GM03348 (cell line): ENCODE results near the gene IFI30.

Experiments
- DNase-seq: peaks from one replicate; pipeline ENCODE4 v3.0.0; 2012; ENCODE audit warnings: low spot score

Gene IFI30

DNA sequence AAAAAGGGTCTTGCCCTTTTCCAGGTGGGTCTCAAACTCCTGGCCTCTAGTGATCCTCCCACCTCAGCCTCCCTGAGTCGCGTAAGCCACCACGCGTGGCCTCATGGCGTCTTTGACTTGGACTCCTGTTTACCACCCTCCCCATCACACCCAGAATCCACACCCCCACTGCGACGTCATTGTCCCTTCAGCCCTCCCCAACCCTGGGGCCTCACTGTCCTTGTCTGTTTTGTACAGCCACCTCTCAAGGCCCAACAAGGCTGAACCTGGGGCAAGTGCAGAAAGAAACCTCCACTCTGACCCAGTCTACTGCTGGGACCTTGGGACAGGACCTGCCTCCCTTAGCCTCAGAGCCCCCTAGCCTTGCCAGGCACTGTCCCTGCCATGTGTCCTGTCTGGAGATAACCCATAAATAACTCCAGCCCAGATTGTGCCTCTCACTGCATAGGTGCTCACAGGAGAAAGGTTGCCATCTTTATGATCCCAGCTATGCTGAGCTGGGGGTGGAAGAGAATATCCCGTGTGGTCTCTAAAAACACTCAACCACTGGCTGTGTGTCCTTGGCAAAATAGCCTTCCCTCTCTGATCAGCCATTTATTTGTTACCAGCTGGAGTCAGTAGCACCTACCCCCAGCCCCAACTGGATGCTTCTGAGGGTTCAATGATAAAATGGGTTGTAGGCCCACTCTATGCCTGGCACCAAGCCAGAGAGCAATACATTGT is 1.8 kb upstream of the IFI30 start:
- peak; percentile 5 for DNase-seq

- no peak for DNase-seq
These were observed 1.1 kb upstream of the IFI30 start for GRCh38 chr19:18172331-18173053.

GRCh38 chr19:18173054-18173571 is 500 bp upstream of the IFI30 start:
- no peak for DNase-seq

DNA sequence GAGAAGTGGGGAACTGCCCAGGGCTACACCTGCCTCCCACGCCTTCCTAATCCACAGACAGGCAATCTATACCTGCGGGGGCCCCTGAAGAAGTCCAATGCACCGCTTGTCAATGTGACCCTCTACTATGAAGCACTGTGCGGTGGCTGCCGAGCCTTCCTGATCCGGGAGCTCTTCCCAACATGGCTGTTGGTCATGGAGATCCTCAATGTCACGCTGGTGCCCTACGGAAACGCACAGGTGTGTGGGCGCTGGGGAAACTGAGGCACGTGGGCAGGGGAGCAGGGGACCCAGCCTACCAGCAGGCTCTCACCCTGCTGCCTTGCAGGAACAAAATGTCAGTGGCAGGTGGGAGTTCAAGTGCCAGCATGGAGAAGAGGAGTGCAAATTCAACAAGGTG is 1.4 kb downstream of the IFI30 start:
- DNase-seq: no peak

DNA sequence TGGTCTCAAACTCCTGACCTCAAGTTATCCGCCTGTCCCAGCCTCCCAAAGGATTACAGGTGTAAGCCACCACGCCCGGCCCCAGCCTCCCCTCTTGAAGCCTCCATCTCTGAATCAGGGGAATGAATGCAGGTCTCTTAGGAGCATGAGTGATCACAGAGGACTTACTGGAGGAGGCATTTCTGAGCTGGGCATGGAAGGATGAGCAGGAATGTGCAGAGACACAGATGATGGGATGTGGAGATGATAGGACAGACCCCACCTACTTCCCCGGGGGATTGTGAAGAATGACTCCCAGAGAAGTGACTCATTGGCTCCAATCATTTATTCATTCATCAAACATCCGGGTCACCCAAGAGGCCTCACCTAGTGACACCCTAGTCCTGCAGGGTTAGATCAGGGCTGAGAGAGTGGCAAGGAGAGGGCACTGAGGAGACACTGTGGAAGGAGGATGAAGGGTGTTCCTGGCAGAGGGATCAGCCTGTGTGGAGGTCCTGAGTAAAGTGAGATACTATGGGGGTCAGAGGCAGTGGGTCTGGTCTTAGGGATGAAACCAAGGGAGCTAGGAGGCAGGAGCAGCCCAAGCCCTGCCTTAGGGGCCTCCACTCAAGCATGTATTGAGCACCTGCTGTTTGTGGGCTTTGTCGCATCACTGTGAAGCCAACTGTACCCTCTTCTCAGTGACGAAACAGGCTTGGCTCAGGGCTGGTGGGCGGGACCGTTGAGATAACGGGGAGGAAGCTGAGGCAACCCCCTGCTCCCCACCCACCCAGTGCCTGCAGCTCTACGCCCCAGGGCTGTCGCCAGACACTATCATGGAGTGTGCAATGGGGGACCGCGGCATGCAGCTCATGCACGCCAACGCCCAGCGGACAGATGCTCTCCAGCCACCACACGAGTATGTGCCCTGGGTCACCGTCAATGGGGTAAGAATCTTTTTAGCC is 3.0 kb downstream of the IFI30 start:
- no peak for DNase-seq

DNA sequence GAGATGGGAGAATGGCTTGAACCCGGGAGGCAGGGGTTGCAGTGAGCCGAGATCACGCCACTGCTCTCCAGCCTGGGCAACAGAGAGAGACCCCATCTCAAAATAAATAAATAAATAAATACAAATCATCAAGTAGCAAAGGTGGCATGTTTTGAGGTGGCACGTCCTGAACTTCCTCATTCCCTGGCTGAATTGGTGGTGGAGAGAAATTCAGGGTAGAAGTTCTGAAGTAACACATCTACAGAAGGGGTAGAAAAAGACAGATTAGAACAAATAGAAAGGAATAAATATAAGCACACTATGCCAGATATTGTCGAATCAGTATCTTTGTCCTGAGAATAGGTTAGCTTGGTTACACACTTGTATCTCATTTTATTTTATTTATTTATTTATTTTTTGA is 6.3 kb downstream of the IFI30 start:
- DNase-seq: no peak

DNA sequence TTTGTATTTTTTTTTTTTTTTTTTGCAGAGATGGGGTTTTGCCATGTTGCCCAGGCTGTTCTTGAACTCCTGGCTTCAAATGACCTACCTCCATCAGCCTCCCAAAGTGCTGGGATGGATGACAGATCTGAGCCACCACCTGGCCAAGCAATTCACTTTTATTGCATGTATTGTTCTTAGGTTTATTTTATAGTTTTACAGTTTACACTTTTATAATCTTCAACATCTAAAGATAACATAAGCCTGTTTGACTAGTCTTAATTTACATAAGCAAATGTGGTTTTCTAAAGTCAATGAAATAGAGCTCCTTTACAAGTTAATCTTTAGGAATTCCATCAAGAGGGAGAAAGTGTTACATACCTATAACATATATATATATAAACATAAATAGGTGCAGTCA is 9.9 kb downstream of the IFI30 start:
- DNase-seq: no peak

- no peak for DNase-seq
These were observed 11.9 kb downstream of the IFI30 start for GRCh38 chr19:18185538-18185937.

DNA sequence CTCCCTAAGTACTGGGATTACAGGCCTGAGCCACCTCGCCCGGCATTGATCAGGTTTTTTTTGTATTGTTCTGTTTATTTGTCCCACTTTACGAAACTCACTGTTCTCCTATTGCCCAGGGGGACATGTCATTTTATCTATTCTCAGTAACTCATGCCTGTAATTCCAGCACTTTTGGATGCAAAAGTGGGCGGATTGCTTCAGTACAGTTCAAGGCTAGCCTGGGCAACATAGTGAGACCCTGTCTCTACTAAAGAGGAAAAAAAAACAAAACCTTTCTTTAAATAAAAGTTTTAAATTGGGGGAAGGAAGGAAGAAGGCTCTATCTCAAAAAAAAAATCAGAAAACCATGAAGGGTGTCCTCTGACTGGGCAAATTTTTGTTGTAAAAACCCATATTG is 16.7 kb downstream of the IFI30 start:
- no peak for DNase-seq

DNA sequence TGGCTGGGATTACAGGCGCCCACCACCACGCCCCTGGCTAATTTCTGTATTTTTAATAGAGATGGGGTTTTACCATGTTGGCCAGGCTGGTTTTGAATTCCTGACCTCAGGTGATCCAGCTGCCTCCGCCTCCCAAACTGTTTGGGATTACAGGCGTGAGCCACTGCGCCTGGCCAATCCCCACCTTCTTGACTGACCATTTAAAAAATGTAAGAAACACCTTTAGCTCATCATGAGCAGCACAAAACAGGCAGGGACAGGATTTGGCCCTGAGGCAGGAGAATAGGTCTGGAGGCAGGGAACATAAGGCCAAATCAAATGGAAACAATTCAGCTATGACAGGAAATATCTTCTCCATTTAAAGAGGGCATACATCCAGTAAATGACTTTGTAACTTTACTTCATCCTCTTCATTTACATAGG is 18.0 kb downstream of the IFI30 start:
- no peak for DNase-seq

DNA sequence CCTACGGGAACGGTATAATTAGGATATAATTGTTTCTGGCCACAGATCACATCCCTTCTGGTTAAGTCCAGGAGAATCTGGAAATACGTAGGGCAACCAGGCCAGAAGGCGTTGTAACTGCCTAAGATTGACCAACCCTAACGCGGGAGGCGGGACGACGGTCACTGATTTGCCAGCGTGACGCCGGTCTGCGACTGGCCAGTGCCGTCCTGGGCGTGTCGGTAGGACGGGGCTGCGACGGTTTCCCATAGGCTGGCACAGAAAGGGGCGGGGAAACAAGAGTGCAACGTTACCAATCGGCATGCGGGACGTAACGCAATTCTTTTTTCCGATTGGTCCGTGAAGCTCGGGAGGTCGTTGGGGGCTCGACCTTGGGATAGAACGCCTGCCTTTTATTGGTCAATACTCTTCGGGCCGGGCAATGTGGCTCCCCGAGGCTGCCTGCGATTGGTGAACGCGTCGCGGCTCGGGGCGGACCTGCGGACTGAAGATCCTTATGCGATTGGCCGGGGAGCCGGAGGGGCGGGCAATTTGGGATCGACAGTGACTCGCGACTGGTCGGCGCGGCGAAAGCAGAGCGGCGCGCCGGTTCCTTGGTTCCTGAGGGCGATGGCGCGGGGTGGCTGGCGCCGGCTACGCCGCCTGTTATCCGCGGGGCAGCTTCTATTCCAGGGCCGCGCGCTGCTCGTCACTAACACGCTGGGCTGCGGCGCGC is 19.2 kb downstream of the IFI30 start, which contains the start of gene MPV17L2:
Gene MPV17L2 (plus strand): TSS at position 546 of the 715 bp plus-strand sequence. CDS start 64 bp downstream, at position 610.
- peak; percentile 98 for DNase-seq

- no peak for DNase-seq
These were observed 20.0 kb downstream of the IFI30 start for GRCh38 chr19:18193388-18194180.

GRCh38 chr19:18194181-18194530 is 20.5 kb downstream of the IFI30 start:
- no peak for DNase-seq

GRCh38 chr19:18194554-18195238 is 21.1 kb downstream of the IFI30 start:
- peak; percentile 75 for DNase-seq

GRCh38 chr19:18196511-18196845 is 22.9 kb downstream of the IFI30 start:
- no peak for DNase-seq

GRCh38 chr19:18197306-18197705 is 23.7 kb downstream of the IFI30 start:
- DNase-seq: no peak

GRCh38 chr19:18197941-18198340 is 24.3 kb downstream of the IFI30 start:
- no peak for DNase-seq

DNA sequence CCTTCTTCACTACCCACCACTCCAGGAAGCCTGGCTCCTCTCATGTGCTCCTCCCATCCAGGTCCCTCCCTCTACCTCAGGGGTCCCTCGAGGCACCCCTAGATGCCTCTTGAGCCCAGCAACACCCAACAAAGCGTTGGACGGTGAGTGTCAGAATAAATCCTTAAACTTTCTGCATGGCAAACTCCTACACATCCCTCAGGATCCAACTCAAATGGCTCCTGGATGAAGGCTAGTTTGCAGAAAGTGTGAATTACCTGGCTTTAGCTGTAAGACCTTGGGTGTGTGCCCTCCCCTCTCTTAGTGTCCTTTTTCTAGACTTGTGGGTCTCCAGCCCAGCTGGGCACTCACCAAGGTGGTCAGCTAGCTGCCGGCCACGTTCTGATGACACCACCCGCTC is 24.8 kb downstream of the IFI30 start:
- no peak for DNase-seq

DNA sequence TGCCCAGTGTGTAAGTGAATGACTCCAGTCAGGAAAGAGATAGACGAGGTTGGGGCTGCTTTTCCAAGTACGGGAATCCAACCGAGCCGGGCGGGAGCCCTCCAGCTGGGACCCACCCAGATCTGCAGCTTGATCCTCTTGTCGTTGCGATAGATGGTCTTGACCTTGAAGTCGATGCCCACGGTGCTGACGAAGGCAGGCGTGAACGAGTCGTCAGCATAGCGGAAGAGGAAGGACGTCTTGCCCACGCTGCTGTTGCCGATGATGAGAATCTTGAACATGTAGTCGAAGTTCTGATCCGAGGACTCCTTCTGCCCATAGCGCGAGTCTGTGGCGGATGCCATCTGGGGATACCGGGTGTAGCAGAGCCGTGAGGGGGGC is 28.8 kb downstream of the IFI30 start:
- no peak for DNase-seq

DNA sequence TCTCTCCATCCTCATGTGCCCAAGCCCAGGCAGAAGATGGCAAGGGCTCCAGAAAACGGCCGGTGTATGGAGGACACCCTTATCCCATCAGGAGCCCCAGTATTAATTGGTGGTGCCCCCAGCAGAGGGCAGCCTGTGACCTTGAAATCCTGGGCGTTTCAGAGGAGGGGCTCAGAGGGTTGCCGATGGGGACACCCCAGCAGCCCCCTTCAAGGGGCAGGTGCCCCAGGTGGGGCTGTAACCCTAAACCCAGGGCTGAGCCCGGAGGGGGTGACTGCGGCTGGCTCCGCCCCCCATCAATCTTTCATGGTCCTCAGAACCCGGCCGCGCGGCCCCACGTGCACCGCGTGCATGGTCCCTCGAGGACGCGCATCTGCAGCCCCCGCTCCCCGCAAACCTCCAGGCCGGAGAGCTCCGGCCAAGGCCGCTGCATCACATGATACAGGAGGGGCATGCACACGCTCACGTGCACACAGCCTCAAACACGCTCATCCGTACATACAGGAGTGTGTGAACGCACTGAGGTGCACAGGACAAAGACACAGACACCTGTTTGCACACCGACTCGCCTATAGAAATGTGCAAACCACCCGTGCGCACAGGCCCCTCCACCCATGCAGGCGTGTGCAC is 29.3 kb downstream of the IFI30 start:
- DNase-seq: no peak
